Lung (tissue), 12 donors: ENCODE results near the gene COL6A2. TPM values are rescaled to one million over a fixed set of nuclear protein-coding genes. Genes with fewer than 3 reads are reported as not detected.
A peak's percentile ranks its signal among the peaks of the same experiment; 100 is the strongest.
"Not testable (repeated sequence)": the region's sequence is repeated elsewhere in the genome, so short reads cannot be mapped to it uniquely, and the experiment has no call there.

ENCODE experiments used
- ATAC-seq: fragments of 200-7000 bp; cut with Tn5 transposase; one replicate; pipeline ENCODE4 v1.9.1; 2020; ENCODE audit warnings: moderate number of reproducible peaks; ENCODE audit not compliant: insufficient read depth, low FRiP score
- DNase-seq, 3 donors: peaks; one replicate each; pipeline ENCODE4 v3.0.0-alpha.2; 2013 to 2017
- H3K27ac ChIP-seq, 2 donors: one replicate each; pipeline ENCODE4 v1.5.1; 2013; ENCODE audit warnings: mild to moderate bottlenecking in 2 of 2, moderate library complexity in 2 of 2, control low read depth in 1 of 2, inconsistent platforms in 1 of 2, low read depth in 1 of 2, low read length in 1 of 2
- H3K27me3 ChIP-seq, 3 donors: one replicate each; pipeline ENCODE4 v1.5.1; 2013; ENCODE audit warnings: low read length in 2 of 3; ENCODE audit not compliant: control insufficient read depth in 3 of 3, insufficient read depth in 3 of 3
- H3K36me3 ChIP-seq, 4 donors: one replicate each; pipeline ENCODE4 v1.5.1; 2013; ENCODE audit warnings: low read length in 4 of 4, mild to moderate bottlenecking in 1 of 4, moderate library complexity in 1 of 4; ENCODE audit not compliant: control insufficient read depth in 4 of 4, insufficient read depth in 4 of 4
- H3K4me1 ChIP-seq, 5 donors: one replicate each; pipeline ENCODE4 v1.5.1; 2013; ENCODE audit warnings: low read length in 5 of 5, mild to moderate bottlenecking in 2 of 5, moderate library complexity in 1 of 5; ENCODE audit not compliant: control insufficient read depth in 5 of 5, insufficient read depth in 5 of 5
- H3K4me3 ChIP-seq: one replicate; pipeline ENCODE4 v1.5.1; 2013; ENCODE audit warnings: mild to moderate bottlenecking, control low read depth, moderate library complexity
- H3K9ac ChIP-seq, 2 donors: one replicate each; pipeline ENCODE4 v1.5.1; 2013; ENCODE audit warnings: low read length in 2 of 2, control low read depth in 1 of 2; ENCODE audit not compliant: insufficient read depth in 1 of 2
- H3K9me3 ChIP-seq, 4 donors: one replicate each; pipeline ENCODE4 v1.5.1; 2013; ENCODE audit warnings: low read length in 3 of 4, mild to moderate bottlenecking in 1 of 4, moderate library complexity in 1 of 4; ENCODE audit not compliant: control insufficient read depth in 4 of 4, insufficient read depth in 3 of 4
- CTCF ChIP-seq: IDR thresholded peaks from 2 replicates; pipeline ENCODE4 v1.5.1; 2012; ENCODE audit warnings: mild to moderate bottlenecking; ENCODE audit errors: control extremely low read depth, extremely low read depth
- WGBS, 2 donors: extraction: QIAGEN DNeasy Blood & Tissue Kit; methylation state at CpG; one replicate each; pipeline ENCODE4 v1.1.7; 2013; 5-methylcytosine and 5-hydroxymethylcytosine counted together
- polyA plus RNA-seq, 2 donors: library from polyadenylated mRNA; stranded (reverse); fragments of 200-250 nt; gene quantifications; one replicate each; pipeline ENCODE4 v1.2.1, GENCODE V29; 2013
- total RNA-seq, 2 donors: library from RNA; depleted of rRNA in 1 of 2; stranded (reverse); fragments of >200 nt in 1 of 2; gene quantifications; one replicate each; pipeline ENCODE4 v1.2.1, GENCODE V29; 2014 to 2021
- donor health status: control.
- donor health status: control.
- donor health status: Bipolar disorder and iron deficiency.
- donor health status: healthy.
- donor health status: DM: yes; HTN: yes; CAD: no.

COL6A2 gene
- total and polyA plus RNA-seq, 4 donors: 192 to 466 (median 292) TPM

- TF ChIP-seq CTCF: no peak
- no peak for ATAC-seq
These were observed 48.2 kb downstream of the COL6A2 start for GRCh38 chr21:46145840-46146691.

GRCh38 chr21:46146856-46147255 lies 48.9 kb downstream of the COL6A2 start:
- Histone ChIP-seq H3K9me3 (no peaks in the 10 kb centered on the region), H3K4me3 (no peak overlapping the region), H3K27me3 (no peaks in the 10 kb centered on the region), H3K27ac (no peak overlapping the region), H3K36me3 (no peaks in the 10 kb centered on the region), H3K9ac (no peak overlapping the region), H3K4me1 (peaks cover 0 to 6% (median 0%) of the 10 kb centered on the region in 5 donors)
- DNase-seq (peak in 1 of 3 donors; percentile 4), ATAC-seq (no peak)
- 83 to 89% methylated on average over 14 of the region's 14 CpGs for WGBS, 2 donors
- TF ChIP-seq CTCF: no peak

More at GRCh38 chr21:46145840-46146691, 48.2 kb downstream of the COL6A2 start:
- Histone ChIP-seq H3K36me3 (no peaks in the 10 kb centered on the region), H3K9ac (no peak overlapping the region), H3K27me3 (no peaks in the 10 kb centered on the region), H3K27ac (no peak overlapping the region), H3K9me3 (no peaks in the 10 kb centered on the region), H3K4me3 (no peak overlapping the region), H3K4me1 (peaks cover 0 to 6% (median 0%) of the 10 kb centered on the region in 5 donors)
- 90 to 92% methylated on average over 49 to 60 of the region's 60 CpGs for WGBS, 2 donors
- peak in 1 of 3 donors; percentile 11 for DNase-seq

GRCh38 chr21:46147429-46147828 lies 49.5 kb downstream of the COL6A2 start:
- not testable (repeated sequence) for H3K9me3 ChIP-seq, ATAC-seq, H3K4me1 ChIP-seq, H3K4me3 ChIP-seq, H3K9ac ChIP-seq, H3K36me3 ChIP-seq, H3K27me3 ChIP-seq, H3K27ac ChIP-seq
- 75 to 77% methylated on average over 12 of the region's 12 CpGs for WGBS, 2 donors
- peak in 1 of 3 donors; percentile 15 for DNase-seq

GRCh38 chr21:46148106-46148505 lies 50.2 kb downstream of the COL6A2 start:
- Histone ChIP-seq H3K9me3 (no peaks in the 10 kb centered on the region), H3K4me1 (peaks cover 0 to 13% (median 0%) of the 10 kb centered on the region in 5 donors), H3K27ac (no peak overlapping the region), H3K36me3 (no peaks in the 10 kb centered on the region), H3K27me3 (no peaks in the 10 kb centered on the region), H3K9ac (no peak overlapping the region), H3K4me3 (no peak overlapping the region)
- 89 to 94% methylated on average over 11 of the region's 11 CpGs for WGBS, 2 donors
- no peak for DNase-seq
- ATAC-seq: no peak
- no peak for TF ChIP-seq CTCF
